ENCODE results near the gene PIK3R4.
A peak's percentile ranks its signal among the peaks of the same experiment; 100 is the strongest.

Gene PIK3R4

GRCh38 chr3:130741946-130742610 is 4.6 kb downstream of the PIK3R4 start:
- no peak for DNase-seq (ENCODE audit: low spot score)

GRCh38 chr3:130739848-130740247 is 6.8 kb downstream of the PIK3R4 start:
- no peak for DNase-seq (ENCODE audit: low spot score)

DNA sequence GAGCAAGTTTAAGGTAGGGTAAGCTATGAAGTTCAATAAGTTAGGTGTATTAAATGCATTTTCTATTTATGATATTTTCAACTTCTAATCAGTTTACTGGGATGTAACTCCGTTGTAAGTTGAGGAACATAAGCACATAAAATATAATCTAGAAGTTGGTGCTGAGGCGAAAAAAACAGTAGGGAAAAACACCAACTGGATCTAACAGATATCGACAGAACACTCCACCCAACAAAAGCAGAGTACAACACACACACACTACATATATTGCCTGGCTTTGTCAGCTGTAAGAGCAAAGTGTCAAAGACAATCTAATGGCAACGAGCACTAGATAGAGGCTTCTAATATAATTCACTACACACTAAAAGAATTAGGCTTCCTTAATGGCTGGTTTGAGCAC is 8.4 kb downstream of the PIK3R4 start:
- DNase-seq (ENCODE audit: low spot score), result no peak

DNA sequence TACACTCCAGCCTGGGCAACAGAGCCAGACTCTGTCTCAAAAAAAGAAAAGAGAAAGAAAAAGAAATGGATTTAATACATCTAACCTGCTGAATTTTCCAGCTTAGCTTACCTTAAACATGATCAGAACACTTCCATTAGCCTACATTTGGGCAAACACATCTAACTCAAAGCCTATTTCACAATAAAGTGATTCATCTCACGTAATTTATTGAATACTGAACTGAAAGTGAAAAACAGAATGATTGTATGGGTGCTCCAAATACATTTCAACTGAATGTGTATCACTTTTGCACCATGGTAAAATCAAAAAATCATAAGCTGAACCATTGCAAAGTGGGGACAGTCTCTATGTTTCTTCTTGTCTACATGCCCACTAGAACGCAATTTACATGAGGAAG is 9.0 kb downstream of the PIK3R4 start:
- DNase-seq (ENCODE audit: low spot score), result no peak

- no peak for DNase-seq (ENCODE audit: low spot score)
Measured at GRCh38 chr3:130733236-130733875, 13.3 kb downstream of the PIK3R4 start.

GRCh38 chr3:130732501-130732900 is 14.1 kb downstream of the PIK3R4 start:
- no peak for DNase-seq (ENCODE audit: low spot score)

GRCh38 chr3:130731817-130732216 is 14.8 kb downstream of the PIK3R4 start:
- no peak for DNase-seq (ENCODE audit: low spot score)

DNA sequence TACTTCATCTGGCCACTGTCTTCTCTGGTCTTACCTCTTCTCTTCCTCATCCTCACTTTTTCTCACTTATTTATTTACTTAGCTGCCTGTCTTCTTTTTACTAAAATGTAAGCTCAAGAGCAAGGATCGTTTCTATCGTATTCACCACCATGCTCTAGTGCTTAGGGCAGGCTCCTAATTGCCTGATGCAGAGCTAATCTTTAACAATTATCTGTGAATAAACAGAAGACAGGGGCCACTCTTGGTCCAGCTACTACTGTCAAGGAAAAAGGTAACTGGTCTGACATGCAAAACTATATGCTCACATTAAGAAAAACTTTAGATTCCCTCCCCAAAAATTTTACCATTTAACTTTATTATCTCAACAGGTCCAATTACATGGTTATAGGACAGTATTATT is 17.5 kb downstream of the PIK3R4 start:
- no peak for DNase-seq (ENCODE audit: low spot score)

DNA sequence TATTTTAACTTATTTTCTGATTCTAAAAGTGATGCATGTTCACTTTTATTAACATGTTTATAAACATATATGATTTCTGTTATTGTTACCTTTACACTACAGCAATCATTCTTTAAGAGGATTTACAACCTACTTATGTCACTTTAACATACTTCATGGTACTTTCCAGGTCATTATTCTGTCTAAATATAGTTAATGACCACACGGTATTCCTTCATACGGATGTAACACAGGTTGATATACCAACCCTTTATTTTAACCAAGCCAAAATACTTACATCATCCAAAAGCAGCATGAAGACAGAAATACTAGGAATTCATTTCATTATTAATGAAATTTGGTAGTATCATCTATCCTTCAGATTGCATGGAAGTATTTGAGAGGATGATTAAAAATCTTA is 18.6 kb downstream of the PIK3R4 start:
- DNase-seq (ENCODE audit: low spot score), result no peak

DNA sequence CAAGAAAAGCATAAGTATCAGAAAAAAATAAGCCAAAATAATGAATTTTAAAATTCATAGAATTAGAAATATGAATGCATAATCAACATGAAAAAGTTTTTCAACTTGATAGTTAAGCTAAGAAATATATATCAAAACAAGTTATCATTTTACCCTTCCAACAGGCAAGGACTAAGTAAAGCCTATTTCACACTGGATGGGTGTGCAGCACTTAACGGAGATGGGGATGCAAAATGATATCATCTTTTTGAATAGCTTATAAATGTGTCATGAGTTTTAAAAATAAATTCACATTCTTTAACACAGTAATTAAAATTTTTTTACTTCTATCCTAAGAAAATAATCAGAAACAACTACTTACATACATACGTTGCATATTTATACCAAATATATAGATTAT is 20.9 kb downstream of the PIK3R4 start:
- DNase-seq (ENCODE audit: low spot score), result peak; percentile 10

- DNase-seq (ENCODE audit: low spot score), result no peak
Measured at GRCh38 chr3:130715616-130716015, 31.0 kb downstream of the PIK3R4 start.

DNA sequence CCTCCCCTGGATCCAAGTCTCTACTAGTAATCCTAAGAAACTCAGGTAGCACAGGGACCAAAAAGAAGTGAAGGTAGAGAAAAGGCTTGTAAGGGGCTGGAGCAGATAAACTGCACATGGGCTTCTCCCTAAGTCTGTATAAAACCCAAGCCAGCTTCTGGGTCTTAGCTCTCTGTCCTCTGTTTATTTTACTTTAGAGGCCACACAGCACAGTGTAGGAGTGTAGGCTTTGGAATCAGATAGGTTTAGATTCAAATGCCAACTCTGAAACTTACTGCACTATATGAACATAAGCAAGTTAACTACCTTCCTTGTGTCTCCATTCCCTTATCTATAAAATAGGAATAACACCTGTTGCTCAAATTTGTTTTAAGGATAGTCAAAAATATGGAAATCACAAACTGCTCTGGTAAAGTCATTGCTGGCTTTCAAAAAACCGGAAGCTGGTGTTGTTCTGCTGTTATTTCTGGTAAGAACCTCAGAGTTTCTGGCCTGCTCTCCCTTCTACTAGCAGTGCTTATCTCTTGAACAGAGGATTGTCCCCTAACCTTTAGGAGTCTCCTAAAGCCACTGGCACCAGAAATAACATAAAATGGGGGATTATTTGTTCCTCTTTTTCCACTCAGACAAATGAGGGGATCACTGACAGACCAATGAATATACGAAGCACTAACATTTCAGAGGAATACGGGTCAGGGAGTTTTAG is 33.8 kb downstream of the PIK3R4 start:
- no peak for DNase-seq (ENCODE audit: low spot score)

DNA sequence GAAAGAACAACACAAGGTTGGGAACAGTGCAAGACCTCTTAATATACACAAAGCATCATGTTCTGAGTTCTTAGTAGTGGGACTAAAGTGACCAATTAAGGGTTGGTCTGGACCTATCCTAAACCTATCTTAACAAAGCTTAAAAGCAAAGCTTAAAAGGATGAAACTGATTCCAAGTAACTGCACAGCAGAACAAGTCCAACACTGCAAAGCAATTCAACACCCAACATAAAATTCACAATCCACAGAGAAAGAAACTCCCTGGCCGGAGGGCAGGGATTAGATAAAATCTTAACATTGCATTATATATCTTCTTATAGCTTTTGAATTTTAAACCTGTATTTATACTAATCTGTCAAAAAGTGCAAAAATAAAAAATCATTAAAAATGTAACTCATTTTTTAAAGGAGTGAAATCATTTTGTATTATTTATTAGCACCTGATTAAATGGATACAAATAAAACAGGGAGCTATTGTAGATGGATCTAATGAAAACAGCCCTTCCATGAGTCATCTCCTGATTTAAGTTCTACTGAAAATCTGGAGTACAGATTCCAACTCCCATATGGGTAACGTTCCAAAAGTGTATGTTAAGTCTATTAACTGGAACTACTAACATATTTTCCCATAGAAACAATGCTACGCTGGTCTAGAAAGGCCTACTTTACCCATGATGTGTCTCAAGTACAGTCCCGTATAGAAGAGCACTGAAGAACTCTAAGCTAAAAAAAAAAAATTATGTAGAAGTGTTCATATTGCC is 34.9 kb downstream of the PIK3R4 start:
- DNase-seq (ENCODE audit: low spot score), result no peak

DNA sequence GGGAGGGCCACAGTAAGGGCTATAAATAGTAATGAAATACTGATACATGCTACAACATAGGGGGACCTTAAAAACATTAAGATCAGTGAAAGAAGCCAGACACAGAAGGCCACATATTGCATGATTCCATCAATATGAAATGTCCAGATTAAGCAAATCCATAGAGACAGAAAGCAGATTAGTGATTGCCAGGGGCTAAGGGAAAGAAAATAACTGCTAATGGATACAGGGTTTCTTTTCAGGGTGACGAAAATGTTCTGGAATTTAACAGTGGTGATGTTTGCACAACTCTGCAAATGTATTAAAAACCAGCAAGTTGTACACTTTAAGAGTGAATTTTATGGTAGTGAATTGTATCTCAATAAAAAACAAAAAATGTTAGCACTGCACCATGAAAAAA is 37.0 kb downstream of the PIK3R4 start:
- DNase-seq (ENCODE audit: low spot score), result no peak

DNA sequence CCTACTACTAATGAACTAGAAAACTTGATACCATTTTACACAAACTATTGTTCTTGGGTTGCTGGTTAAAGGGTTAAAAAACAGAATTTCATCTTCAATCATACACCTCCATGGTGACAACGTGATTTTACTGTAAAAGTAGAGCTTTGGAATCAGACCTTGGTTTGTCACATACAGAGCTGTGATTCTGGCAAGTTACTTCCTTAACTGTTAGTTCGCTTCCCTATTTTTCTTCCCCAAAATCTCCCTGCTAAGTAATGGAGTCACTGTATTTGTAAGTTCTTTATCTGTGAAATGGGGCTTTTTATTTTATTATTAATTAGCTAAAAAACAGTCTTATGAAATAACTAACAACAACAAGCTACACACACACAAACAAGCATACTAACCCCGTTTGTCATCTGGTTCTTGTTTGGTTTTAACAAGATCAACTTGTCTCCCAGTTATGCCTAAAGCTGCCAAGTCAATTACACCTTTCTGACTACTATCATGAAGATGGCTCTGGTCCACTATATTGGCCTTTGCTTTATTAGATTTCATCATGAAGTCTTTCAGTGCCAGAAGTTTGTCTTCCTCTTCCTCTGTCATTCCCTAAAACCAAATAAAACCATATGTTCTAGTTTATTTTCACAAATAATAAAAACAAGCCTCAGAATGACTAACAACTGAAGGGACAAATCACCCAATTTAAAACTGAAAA is 38.6 kb downstream of the PIK3R4 start:
- DNase-seq (ENCODE audit: low spot score), result no peak

DNA sequence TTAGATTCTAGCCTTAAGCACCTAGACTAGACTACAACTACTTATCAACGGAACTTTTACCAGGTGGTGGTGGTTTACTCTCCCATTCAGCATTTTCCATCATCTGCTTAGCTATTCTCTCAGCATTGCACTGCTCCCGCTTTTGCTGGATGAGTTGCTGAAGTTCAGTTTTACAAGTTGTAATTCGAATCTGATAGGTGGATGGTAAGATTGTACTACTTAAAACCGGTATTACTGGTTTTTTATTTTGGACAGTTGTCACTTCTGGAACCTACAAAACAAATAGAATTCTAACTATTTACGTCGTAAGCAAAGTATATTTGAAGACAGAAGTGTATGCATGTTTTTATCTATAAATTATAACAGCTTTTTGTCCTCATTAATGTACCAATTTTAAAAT is 41.1 kb downstream of the PIK3R4 start:
- no peak for DNase-seq (ENCODE audit: low spot score)

DNA sequence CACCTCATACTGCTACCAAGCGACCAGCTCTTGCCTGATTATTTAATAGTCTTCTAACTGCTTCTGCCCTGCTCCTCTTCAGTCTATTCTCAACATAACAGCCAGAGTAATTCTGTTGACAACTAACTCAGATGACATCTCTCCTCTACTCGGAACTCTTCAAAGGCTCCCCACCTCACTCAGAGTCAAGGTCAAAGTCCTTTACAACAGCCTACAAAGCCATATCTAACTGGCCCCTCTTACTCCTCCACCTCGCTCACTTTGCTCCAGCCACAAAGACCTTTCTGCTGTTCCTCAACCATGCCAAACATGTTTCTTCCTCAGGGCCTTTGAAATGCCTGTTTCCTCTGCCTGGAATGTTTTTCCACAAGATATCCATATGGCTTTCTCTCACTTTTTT is 43.6 kb downstream of the PIK3R4 start:
- no peak for DNase-seq (ENCODE audit: low spot score)

GRCh38 chr3:130700541-130700940 is 46.1 kb downstream of the PIK3R4 start:
- no peak for DNase-seq (ENCODE audit: low spot score)

- DNase-seq (ENCODE audit: low spot score), result peak; percentile 8
Measured at GRCh38 chr3:130699765-130700164, 46.9 kb downstream of the PIK3R4 start.

- no peak for DNase-seq (ENCODE audit: low spot score)
Measured at GRCh38 chr3:130693314-130693713, 53.3 kb downstream of the PIK3R4 start.

DNA sequence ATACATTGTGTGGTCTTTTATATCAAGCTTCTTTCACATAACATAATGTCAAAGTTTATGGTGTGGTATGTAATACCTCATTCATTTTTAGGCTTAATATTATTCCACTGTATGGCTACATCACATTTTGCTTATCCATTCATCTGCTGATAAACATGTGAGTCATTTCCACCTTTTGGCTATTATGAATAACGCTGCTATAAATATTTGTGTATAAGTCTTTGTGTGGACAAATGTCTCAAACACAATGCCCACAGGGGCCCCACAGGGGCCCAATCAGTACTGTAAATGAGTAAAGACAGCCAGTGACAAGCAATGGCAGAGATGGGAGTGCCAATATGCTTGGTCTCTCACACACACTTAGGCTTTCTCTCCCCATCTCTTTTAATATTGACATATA is 54.2 kb downstream of the PIK3R4 start:
- DNase-seq (ENCODE audit: low spot score), result no peak
